HK-2 (cell line): ENCODE results near the gene PTPRE.

Experiments
- DNase-seq: peaks from one replicate; pipeline ENCODE4 v3.0.0-alpha.2; 2018; ENCODE audit not compliant: unreplicated experiment

The PTPRE gene

GRCh38 chr10:127952918-127953317, 46.0 kb downstream of the PTPRE start:
- no peak for DNase-seq

- DNase-seq: no peak
Observed at GRCh38 chr10:127953876-127954275, 47.0 kb downstream of the PTPRE start.

GRCh38 chr10:127959428-127959827, 52.5 kb downstream of the PTPRE start:
- no peak for DNase-seq

GRCh38 chr10:127961071-127961470, 54.2 kb downstream of the PTPRE start:
- DNase-seq: no peak

GRCh38 chr10:127962205-127962604, 55.3 kb downstream of the PTPRE start:
- DNase-seq: no peak

- no peak for DNase-seq
Observed at GRCh38 chr10:127963136-127963535, 56.2 kb downstream of the PTPRE start.

- DNase-seq: no peak
Observed at GRCh38 chr10:127964621-127965020, 57.7 kb downstream of the PTPRE start.

GRCh38 chr10:127966875-127967274, 60.0 kb downstream of the PTPRE start:
- no peak for DNase-seq

- DNase-seq: no peak
Observed at GRCh38 chr10:127968027-127968441, 61.1 kb downstream of the PTPRE start.

- DNase-seq: no peak
Observed at GRCh38 chr10:127968659-127969058, 61.8 kb downstream of the PTPRE start.

GRCh38 chr10:127971101-127971946, 64.4 kb downstream of the PTPRE start:
- DNase-seq: no peak

GRCh38 chr10:127971963-127972615, 65.2 kb downstream of the PTPRE start:
- no peak for DNase-seq

- no peak for DNase-seq
Observed at GRCh38 chr10:127972751-127973357, 66.0 kb downstream of the PTPRE start.

- no peak for DNase-seq
Observed at GRCh38 chr10:127973791-127974311, 66.9 kb downstream of the PTPRE start.

GRCh38 chr10:127974911-127975310, 68.0 kb downstream of the PTPRE start:
- no peak for DNase-seq

- no peak for DNase-seq
Observed at GRCh38 chr10:127976286-127976685, 69.4 kb downstream of the PTPRE start.

GRCh38 chr10:127976701-127977356, 69.9 kb downstream of the PTPRE start:
- no peak for DNase-seq

GRCh38 chr10:127977357-127978009, 70.6 kb downstream of the PTPRE start:
- peak; percentile 90 for DNase-seq

GRCh38 chr10:127978481-127978880, 71.6 kb downstream of the PTPRE start:
- no peak for DNase-seq

- no peak for DNase-seq
Observed at GRCh38 chr10:127979045-127979444, 72.1 kb downstream of the PTPRE start.

GRCh38 chr10:127979566-127979965, 72.7 kb downstream of the PTPRE start:
- DNase-seq: no peak
